Fibroblast of lung (primary cell): Measurements from ENCODE around the gene USP53.

Experiments
- CTCF ChIP-seq, 2 donors: IDR thresholded peaks in 1 of 2; conservative IDR thresholded peaks in 1 of 2; 1 replicate in 1 of 2; 2 replicates in 1 of 2; pipeline ENCODE4 v1.5.1; 2011 to 2012; ENCODE audit warnings: low read length in 2 of 2, control low read depth in 1 of 2, inconsistent platforms in 1 of 2, low read depth in 1 of 2, mild to moderate bottlenecking in 1 of 2
- EZH2 ChIP-seq: IDR thresholded peaks from 2 replicates; pipeline ENCODE4 v1.5.1; 2012; ENCODE audit warnings: low read length, control low read depth, mild to moderate bottlenecking; ENCODE audit errors: missing control alignments

- TF ChIP-seq CTCF (conservative IDR thresholded peaks at IDR 0.05 in 1 of 2, IDR thresholded peaks at IDR 0.05 in 1 of 2; ENCODE audit: low read depth in 1 of 2, low read length in 2 of 2) (no peak), EZH2 (no peak)
These were observed 33.7 kb downstream of the USP53 start for GRCh38 chr4:119246177-119246733.
